Putamen (tissue), 1 donor: ENCODE results near the gene TRPV5.

ENCODE experiments used
- DNase-seq: peaks from one replicate; pipeline ENCODE4 v3.0.0-alpha.2; 2016; ENCODE audit warnings: low spot score

The TRPV5 gene

DNA sequence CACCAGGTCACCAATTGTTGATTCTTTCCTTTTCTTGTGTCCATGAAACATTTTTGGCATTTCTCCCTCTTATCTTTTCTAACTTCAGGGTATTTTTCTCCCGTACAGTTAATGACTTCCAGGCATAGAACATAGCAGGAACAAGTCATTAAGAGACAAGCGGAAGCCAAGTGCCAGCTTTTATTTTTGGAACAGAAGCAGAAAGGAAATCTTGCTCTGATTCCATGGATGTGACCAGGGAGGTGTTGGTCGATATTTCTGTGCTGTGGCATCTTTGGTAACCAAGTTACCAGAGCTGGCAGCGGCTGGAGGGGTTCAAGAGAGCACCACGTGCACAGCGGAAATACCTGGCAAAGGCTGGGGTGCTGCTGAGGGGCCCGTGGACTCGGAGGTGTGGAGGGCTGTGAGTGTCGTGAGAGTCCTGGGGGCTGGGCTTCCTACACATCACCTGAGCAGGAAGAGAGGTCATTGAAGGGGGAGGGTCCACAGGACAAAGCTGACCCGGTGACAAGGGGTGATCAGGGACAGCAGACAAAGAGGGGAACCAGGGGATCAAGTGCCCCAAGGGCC lies 7.5 kb upstream of the TRPV5 start:
- DNase-seq, result no peak

DNA sequence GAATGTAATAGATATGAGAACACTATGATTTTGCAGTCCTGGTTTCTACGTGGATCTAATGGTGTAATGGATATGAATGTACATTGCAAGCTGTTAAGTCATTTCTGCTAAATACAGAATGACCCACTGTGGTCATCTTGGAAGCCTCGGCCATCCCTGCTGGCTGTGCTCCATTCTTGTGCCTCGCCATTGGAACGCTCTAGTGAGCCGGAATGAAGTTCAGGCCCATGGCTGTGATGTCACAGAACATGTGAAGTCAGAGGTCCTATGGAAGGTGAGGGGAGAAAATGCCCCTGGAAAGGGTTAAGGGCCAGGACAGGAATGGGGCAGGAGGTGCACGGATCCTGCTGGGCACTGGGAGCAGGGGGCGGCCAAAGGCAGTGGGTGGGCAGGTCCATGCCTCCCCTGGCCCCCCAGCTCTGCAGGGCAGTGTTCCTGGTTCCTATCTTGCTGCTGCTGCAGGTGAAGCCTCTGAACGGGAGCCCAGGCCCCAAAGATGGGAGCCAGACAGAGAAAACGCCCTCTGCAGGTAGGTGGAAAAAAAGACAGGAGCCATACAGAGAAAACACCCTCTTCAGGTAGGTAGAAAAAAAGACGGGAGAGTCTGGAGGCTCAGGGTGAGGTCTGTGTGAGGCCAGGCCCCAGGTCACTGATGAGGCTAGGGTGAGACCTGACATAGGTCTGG lies 5.8 kb upstream of the TRPV5 start, which contains the start of gene LLCFC1:
Gene LLCFC1 (plus strand): TSS at position 259 of the 685 bp plus-strand sequence. CDS start 138 bp downstream, at position 397.
- no peak for DNase-seq

DNA sequence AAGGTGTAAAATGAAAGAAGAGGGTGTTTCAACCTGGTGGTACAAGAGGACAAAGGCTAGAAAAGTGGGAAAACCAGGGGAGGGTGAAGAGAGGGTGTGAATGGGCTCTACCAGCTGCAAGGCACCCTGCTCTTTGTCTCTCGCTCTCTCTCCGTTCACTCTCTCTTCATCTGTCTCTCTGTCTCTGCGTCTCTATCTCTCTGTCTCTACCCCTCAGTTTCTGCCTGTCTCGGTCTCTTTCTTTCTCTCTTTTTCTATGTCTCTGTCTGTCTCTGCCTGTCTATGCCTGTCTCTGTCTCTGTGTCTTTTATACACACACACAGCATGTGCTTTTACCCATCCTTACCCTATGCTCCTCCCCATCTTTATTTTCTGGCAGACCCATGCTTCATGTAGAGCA lies 5.1 kb upstream of the TRPV5 start:
- no peak for DNase-seq

DNA sequence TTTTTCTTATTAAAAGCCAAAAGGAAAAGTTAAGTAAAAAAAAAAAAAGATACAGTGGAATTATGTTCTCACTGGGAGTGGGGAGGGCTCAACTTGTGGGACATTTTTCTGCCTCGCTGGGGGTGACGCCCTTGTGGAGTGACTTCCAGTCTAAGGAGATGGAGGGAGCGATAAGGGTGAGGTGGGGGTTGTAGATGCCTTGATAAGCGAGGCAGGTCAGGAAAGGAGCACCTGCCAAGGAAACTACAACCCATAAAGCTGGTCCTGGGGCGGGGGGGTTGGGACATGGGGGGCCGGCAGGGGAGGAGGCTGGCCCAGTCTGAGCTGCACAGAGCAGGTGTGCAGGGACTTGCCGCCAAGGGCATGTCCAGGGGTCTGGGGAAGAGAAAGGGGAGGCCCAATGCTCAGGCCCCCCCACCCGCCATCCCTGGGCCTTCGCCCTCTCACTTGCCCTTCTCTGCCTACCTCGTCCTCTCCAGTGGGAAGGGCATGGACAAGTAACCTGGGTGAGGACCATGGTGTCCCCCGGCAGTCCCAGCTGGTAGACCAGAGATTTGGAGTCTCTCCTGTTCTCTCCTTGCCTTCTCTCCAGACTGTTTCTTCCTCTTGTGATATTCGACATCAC lies 2.5 kb upstream of the TRPV5 start:
- no peak for DNase-seq

DNA sequence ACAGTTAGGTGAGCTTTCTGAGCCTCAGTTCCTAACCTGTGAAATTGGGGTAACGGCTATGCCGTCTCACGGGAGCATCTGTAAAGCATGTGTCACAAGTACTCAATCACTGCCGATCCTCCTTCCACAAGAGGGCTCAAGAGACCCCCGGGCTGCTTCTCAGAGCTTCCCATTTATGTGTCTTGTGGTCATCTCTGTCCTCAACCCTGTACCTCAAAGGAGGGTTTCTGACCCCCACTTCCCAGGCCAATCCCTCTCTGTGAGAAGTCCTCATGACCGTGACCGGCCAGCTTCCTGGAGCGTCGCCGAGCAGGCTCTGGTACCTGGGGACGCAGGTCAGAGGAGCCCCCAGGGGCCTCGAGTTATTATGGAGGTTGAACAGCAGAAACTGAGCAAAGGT lies 510 bp upstream of the TRPV5 start:
- no peak for DNase-seq

DNA sequence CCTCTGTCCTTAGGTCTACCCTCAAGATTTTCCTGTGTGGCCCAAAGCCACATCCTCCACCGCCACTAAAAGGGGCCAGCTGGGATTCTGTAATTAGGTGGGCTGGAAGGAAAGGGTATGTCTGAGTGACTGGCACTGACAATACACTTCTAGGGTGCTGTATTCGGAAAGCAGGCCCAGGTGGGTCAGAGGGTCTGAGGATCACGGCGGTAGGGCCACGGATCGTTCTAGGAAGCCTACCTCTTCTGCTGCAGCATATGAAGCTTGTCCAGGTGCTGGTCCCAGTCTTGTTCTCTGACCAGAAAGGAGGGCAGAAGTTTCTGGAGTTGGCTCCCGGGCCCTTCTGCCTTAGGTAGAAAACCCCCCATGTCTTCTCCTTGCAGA lies 462 bp downstream of the TRPV5 start:
- no peak for DNase-seq

DNA sequence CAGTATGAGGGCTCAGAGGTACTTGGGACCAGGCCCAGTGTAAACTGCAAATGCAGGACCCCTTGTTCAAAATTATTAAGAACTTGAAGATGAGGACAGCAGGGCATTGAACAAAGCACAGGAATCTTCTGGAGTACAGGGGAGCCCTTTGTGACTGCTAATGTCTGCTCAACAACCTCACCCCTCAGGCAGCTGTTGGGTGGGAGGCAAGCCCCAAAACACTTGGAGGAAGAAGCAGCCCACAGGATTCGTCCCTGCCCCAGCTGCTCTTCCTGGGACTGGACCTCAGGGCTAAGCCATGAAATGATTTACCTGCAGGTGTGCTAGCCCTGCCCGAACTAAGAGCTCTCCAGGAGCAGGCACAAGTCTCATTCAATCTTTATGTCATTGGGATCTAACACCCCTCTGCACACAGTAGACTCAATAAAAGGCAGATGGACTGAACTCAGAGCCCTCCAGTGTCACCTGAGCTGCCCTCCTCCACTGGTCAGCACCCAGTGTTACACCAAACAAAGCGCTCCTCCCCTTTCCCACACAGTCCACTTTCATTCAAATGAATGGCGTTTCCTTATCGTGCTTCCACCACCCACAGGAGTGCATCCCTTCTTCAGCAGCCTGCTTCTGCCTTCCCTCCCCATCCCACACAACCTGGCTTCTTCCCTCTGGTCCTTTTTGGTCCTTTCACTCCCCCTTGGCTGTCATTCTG lies 1.0 kb downstream of the TRPV5 start:
- no peak for DNase-seq

DNA sequence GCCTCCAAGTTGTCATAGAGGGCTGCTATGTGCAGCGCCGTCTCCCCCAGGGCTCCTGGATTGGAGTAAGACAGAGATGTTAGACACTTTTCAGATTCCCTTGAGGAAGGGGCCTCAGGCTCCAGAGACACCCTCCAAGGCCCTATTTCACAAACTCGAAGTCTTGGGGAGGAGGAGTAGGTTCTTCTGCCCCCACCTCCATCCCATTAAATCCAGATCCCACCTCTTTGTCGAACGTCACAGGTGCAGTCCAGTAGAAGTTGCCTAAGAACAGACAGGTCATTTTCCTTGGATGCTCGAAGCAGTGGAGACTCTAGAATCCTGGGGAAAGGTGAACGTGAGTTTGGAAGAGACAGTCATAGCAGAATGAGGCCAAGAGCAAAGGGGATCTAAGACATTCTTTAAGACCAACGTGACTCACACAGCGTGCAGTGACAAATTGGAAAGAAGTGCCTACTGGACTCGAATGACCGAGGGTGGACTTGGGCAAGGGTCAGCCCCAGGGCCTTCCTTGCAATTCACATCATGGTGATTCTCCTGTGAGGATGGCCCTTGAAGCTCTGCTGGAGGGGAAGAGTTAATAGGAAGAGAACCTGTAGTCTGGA lies 3.3 kb downstream of the TRPV5 start:
- no peak for DNase-seq

DNA sequence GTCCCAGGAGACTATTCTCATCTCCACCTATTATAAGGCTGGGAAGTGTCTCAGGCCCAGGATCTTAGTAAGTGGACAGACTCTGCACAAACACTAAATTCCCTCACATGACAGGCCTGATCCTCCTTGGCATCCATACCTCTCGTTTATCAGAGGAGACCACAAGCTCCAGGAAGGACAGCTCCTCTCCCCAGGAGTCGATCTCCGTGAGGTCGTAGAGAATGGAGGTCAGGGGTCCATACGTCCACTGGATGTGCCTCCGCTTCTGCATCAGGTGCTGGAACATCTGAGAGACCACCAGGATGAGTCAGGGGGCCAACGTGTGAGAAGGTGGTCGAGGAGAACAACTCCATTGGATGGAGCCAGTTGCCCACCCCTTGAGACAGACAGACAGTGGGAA lies 5.6 kb downstream of the TRPV5 start:
- DNase-seq, result no peak

DNA sequence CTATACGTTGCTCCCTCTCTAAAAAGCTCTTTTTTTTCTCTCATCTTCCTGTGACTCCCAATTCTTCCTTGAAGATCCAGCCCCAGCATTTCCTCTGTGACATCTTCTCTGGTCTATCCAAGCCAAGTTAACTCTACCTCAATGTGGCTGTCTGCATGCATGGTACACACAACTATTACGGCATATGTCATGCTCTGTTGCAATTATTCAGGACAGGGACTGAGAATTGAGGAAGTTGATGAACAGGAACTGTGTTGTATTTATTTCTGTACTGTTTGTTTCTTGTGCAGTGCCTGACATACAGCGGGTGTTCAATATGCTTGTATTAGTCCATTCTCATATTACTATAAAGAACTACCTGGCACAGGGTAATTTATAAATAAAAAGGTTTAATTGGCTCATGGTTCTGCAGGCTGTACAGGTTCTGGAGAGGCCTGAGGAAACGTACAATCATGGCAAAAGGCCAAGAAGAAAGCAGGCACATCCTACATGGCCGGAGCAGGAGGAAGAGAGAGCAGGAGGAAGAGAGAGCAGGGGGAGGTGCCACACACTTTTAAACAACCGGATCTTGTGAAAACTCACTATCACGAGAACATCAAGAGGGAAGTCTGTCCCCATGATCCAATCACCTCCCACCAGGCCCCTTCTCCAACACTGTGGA lies 6.3 kb downstream of the TRPV5 start:
- no peak for DNase-seq

DNA sequence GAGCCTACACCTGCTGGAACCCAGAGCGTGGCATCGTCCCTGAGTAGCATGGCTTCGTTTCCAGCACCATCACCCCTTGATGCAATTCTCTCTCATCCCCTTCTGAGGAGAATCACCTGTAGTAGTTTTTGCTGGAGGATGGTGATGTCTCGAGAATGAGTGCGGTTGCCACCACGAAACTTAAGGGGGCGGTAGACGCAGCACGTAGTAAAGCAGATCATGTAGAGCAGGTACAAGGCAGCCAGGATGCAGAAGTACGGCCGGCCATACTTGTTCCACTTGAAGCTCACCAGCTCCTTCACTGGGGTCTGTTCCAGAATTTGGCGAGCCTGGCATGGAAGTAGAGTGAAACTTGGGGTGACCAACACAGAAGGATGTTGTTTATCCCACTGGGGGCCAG lies 8.1 kb downstream of the TRPV5 start:
- no peak for DNase-seq

DNA sequence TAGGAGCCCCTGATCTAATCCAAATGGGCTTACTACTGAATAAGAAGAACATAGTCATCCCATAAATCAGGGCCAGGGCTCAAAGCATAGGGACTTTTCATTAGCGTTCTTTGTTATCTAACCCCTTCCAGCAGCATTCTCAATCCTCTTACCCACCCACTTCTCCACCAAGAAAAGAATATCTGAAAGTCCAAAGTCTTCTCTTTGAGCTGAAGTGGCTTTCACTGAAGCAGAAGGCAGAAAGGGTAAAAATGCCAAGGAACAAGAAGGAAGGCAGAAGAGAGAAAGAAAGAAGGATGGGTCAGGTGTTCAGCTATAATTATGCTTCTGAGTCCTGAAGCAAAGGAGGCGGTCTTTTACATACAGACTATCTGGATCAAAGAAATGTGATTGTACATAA lies 10.2 kb downstream of the TRPV5 start:
- no peak for DNase-seq

DNA sequence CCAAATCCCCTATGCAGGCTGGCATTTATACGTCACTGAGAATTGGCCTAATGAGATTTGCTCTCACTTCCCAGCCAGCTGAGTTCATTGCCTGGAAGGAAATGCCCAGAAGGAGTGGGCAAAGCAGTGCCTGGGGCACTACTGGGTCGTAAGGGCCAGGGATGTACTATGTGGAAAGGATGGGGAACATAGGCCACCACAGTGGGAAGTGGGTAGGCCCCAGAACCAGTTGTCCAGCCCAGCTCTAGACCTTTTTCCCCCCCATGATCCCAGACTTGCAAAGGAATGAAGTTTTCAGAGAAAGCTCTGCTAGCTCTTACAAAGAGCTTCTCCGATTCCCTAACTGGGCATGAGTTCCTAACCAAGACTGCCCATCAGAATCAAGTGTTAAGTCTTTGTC lies 13.9 kb downstream of the TRPV5 start:
- no peak for DNase-seq

DNA sequence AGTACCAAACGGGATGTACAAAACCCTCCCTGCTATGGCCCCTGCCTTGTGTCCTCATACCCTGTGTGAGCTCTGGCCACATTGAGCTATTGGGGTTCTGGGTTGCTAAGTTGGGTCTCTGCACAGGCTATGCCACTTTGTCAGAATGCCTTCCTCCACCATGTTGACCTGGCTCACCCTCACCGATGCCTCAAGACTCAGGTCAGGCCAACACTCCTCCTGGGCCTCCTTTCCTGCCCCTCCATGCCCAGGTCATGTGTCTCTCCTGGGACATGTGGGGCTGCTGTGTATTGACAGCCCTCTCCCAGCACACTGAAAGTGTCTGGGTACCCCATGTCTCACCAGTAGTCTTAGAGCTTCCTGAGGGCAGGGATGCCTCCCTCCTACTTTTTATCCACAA lies 14.6 kb downstream of the TRPV5 start:
- DNase-seq, result no peak

DNA sequence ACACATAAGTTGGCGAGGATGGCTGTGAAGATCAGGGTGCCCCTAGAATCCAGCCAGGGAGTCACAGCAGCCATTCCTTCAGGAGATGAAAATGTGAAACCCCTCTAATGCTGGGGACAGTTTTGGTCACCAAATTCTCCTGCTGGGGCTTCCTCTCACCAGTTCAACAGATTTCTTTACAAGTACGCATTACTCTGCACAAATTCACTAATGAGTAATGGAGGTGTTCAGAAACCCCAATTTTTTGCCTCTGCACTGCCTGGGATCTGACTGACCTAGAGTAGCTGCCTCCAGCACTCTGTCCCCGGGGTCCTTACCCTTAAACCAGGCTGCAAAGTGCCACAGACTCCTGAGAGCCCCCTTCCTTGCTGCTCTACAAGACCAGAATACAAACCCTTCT lies 16.1 kb downstream of the TRPV5 start:
- DNase-seq, result no peak

DNA sequence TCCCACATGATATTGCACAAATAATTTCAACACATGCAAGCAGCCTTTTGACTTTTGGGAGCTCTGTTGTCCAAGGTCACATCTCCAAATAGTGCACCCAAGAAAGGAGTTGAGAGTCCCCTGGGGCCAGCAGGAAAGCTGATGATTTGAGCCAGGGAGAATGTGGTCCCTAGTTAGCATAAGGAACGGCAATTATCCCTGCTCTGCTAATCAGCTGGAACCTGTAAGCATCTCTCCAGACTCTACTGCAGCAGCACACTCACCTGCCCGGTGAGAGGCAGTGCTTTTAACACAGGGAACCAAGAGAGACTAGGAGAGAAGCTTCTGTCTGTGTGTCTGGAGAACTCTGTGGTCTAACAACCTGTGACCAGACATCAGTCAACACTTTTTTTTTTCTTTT lies 17.0 kb downstream of the TRPV5 start:
- no peak for DNase-seq

DNA sequence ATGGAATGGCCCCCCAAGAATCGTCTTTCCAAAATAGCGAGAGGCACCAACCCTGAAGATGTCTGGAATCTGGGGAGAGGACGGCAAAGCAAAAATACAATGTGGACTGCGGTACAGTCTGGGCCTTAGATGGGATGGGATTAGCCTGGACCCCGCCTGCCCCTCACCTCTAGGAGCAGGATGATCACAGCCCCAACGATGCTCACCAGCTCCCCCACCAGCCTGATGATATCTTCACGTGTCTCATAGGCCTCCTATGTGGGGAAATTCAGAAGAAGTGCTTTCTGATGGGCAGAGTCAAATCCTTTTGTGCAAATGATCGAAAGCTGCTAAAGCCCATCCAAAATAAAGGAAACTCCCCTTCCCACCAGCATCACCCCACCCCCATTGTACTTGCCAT lies 18.2 kb downstream of the TRPV5 start:
- no peak for DNase-seq

DNA sequence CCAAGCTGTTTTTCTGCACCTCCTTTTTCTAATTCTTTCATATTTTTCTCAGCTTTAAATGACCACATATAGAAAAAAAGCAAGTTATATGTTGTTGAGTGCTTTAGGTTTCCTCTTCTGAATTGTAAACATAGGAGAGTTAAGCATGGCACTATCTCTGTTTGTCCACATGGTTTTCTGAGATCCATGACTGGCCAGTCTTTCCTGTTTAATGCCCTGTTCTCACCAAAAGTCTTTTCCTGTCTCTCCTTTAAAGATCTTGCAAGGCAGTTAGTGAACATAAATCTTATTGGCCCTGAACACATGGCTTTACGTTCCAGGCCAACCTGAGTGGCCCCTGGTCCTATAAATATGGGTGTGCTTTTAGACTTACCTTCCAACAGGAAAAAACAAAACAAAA lies 19.4 kb downstream of the TRPV5 start:
- DNase-seq, result no peak

DNA sequence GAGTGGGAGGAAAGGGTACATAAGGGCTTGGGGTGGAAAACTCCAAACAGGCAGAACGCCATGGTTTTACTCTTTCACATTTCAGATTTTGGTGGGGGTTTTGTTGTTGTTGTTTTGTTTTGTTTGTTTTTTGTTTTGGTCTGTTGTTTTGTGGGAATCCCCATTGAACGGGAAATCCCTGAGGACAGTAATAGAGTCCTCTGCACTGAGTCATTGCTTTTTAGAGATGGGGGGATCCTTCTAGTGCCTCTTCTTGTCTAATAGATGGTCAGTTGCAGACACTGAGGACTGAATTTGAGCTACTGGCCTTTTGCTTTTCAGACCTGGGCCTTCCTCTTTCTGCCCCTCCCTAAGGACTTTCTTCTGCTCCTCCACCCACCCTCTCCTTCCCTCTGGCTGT lies 20.0 kb downstream of the TRPV5 start:
- DNase-seq, result no peak

DNA sequence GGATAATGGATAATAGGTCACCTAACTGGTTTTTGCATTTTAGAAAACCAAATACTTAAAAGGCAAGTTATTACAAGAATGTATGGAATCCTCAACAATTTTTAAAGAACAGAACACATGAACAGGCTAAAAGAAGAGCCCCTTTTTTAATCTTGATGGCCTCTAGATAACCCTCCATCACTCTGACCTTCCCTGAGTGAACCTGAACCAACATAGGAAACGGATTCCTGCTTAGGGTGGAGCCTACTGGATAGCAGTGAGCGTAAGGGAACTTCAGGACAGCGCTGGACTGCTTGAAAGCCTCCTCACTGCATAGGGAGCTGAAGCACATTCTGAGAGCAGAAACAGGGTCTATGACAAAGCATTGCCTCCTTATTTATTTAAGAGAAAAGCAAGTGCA lies 20.5 kb downstream of the TRPV5 start:
- DNase-seq, result no peak

DNA sequence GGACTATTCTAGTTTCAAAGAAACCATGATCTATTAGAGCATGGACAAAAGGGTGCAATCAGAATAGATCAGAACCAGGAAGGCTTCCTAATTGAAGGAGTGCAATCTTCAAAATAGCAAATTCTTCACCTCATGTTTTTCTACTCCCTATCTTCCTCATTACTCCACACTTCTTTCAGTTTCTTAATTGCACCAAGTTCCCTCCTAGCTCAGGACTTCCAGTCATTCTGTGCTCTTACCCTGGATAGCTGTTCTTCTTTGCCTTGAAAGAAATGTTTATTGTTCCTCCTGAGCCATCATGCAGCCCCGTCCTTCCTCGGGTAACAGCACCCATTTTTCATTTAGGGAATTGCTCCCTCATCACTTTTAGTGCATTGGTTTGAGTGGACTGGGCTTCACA lies 23.1 kb downstream of the TRPV5 start:
- DNase-seq, result no peak

DNA sequence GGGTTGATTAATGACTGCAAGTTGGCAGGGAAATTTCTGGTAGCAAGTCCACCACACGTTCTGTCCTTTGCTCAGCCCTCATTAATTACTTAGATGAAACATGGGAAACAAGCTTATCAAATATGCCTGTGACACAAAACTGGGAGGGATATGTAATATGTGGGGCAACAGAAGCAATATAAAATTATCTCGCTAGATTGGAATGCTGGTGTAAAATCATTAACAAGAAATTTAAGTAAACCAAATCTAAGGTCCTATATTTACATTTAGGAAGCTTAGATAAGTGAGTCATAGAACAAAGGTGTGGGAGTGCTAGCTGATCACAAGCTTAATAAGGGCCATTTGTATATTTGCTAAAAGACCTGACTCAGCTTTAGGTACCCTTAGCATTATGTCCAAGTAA lies 23.5 kb downstream of the TRPV5 start:
- no peak for DNase-seq
